ENCODE data around the gene MED27. TPM values are rescaled to one million over a fixed set of nuclear protein-coding genes. Genes with fewer than 3 reads are reported as not detected.

MED27 gene
- total RNA-seq, 2 donors from 2014 or later: 29.8 to 37.0 TPM

- H3K36me3 ChIP-seq (ENCODE audit: control insufficient read depth, insufficient read depth, low read length): no peaks in the 10 kb centered on the region
- DNase-seq: no peak
- WGBS, 2 experiments (ENCODE audit: insufficient coverage in 1 of 2, insufficient read length in 1 of 2): 86 to 96% methylated on average over 3 to 7 of the region's 7 CpGs
- H3K27me3 Mint-ChIP-seq (ENCODE audit: insufficient read depth): peaks cover 2% of the 10 kb centered on the region
- no peaks in the 10 kb centered on the region for H3K27me3 ChIP-seq (ENCODE audit: control insufficient read depth, insufficient read depth, low read length, poor library complexity, severe bottlenecking)
- no peak overlapping the region for H3K27ac Mint-ChIP-seq
- no peaks in the 10 kb centered on the region for H3K4me1 ChIP-seq (ENCODE audit: control insufficient read depth, insufficient read depth, low read length)
- H3K9ac ChIP-seq (ENCODE audit: extremely low read depth, low read length, poor library complexity, severe bottlenecking): no peak overlapping the region
- H3K27ac ChIP-seq (ENCODE audit: low read depth, low read length): no peak overlapping the region
- H3K9me3 ChIP-seq (ENCODE audit: control insufficient read depth, low read length): no peaks in the 10 kb centered on the region
- no peaks in the 10 kb centered on the region for H3K9me3 Mint-ChIP-seq
- H3K4me1 Mint-ChIP-seq: no peaks in the 10 kb centered on the region
- H3K36me3 Mint-ChIP-seq (ENCODE audit: low read depth): no peaks in the 10 kb centered on the region
- no peak overlapping the region for H3K4me3 Mint-ChIP-seq
- no peak for TF ChIP-seq CTCF (conservative IDR thresholded peaks at IDR 0.05)
- H3K4me3 ChIP-seq (ENCODE audit: low read length): no peak overlapping the region
Observed at GRCh38 chr9:131818089-131818488, 261.6 kb downstream of the MED27 start.

DNA sequence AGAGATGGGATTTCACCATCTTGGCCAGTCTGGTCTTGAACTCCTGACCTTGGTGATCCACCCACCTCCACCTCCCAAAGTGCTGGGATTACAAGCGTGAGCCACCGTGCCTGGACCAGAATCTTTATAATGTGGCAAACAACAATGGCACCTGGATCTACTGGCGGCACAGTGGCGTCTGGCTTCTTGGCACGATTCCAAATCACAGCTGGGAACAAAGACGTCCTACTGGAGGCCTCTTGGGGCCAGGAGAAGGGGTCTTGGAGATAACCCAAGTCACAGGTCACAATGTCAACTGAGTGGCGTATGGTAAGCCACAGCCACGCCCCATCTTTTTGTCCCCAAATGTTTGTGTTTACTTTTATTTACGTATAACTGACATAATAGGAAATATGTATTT is 262.0 kb downstream of the MED27 start:
- Mint-ChIP-seq H3K27me3 (ENCODE audit: insufficient read depth) (peaks cover 2% of the 10 kb centered on the region), H3K9me3 (no peaks in the 10 kb centered on the region), H3K27ac (no peak overlapping the region), H3K4me1 (no peaks in the 10 kb centered on the region), H3K4me3 (no peak overlapping the region), H3K36me3 (ENCODE audit: low read depth) (no peaks in the 10 kb centered on the region)
- 83 to 92% methylated on average over 8 to 9 of the region's 9 CpGs for WGBS, 2 experiments (ENCODE audit: insufficient coverage in 1 of 2, insufficient read length in 1 of 2)
- Histone ChIP-seq H3K27ac (ENCODE audit: low read depth, low read length) (no peak overlapping the region), H3K36me3 (ENCODE audit: control insufficient read depth, insufficient read depth, low read length) (no peaks in the 10 kb centered on the region), H3K9me3 (ENCODE audit: control insufficient read depth, low read length) (no peaks in the 10 kb centered on the region), H3K4me1 (ENCODE audit: control insufficient read depth, insufficient read depth, low read length) (no peaks in the 10 kb centered on the region), H3K9ac (ENCODE audit: extremely low read depth, low read length, poor library complexity, severe bottlenecking) (no peak overlapping the region), H3K27me3 (ENCODE audit: control insufficient read depth, insufficient read depth, low read length, poor library complexity, severe bottlenecking) (no peaks in the 10 kb centered on the region), H3K4me3 (ENCODE audit: low read length) (no peak overlapping the region)
- TF ChIP-seq CTCF (conservative IDR thresholded peaks at IDR 0.05): no peak
- DNase-seq: no peak

- H3K27ac Mint-ChIP-seq: no peak overlapping the region
- no peaks in the 10 kb centered on the region for H3K9me3 Mint-ChIP-seq
- Histone ChIP-seq H3K9ac (ENCODE audit: extremely low read depth, low read length, poor library complexity, severe bottlenecking) (no peak overlapping the region), H3K4me3 (ENCODE audit: low read length) (no peak overlapping the region), H3K27ac (ENCODE audit: low read depth, low read length) (no peak overlapping the region), H3K4me1 (ENCODE audit: control insufficient read depth, insufficient read depth, low read length) (no peaks in the 10 kb centered on the region), H3K9me3 (ENCODE audit: control insufficient read depth, low read length) (no peaks in the 10 kb centered on the region), H3K36me3 (ENCODE audit: control insufficient read depth, insufficient read depth, low read length) (no peaks in the 10 kb centered on the region), H3K27me3 (ENCODE audit: control insufficient read depth, insufficient read depth, low read length, poor library complexity, severe bottlenecking) (no peaks in the 10 kb centered on the region)
- 94% methylated on average over 4 of the region's 4 CpGs; no CpG with 5 or more reads in 1 of the 2 experiments for WGBS, 2 experiments (ENCODE audit: insufficient coverage in 1 of 2, insufficient read length in 1 of 2)
- no peak overlapping the region for H3K4me3 Mint-ChIP-seq
- no peak for DNase-seq
- no peaks in the 10 kb centered on the region for H3K36me3 Mint-ChIP-seq (ENCODE audit: low read depth)
- H3K4me1 Mint-ChIP-seq: no peaks in the 10 kb centered on the region
- no peak for TF ChIP-seq CTCF (conservative IDR thresholded peaks at IDR 0.05)
- peaks cover 2% of the 10 kb centered on the region for H3K27me3 Mint-ChIP-seq (ENCODE audit: insufficient read depth)
Observed at GRCh38 chr9:131817073-131817472, 262.6 kb downstream of the MED27 start.

All from endodermal cell (in vitro differentiated cells).